GM03348 (cell line): Measurements from ENCODE around the gene NUDT8.
"Not testable (repeated sequence)": the region's sequence is repeated elsewhere in the genome, so short reads cannot be mapped to it uniquely, and the experiment has no call there.

Experiments
- DNase-seq: peaks from one replicate; pipeline ENCODE4 v3.0.0; 2012; ENCODE audit warnings: low spot score

NUDT8 gene

GRCh38 chr11:67627812-67628624 is 1.7 kb downstream of the NUDT8 start:
- DNase-seq = no peak

GRCh38 chr11:67627441-67627811 is 2.3 kb downstream of the NUDT8 start:
- DNase-seq = no peak

GRCh38 chr11:67626970-67627369 is 2.8 kb downstream of the NUDT8 start:
- DNase-seq = no peak

GRCh38 chr11:67626131-67626833 is 3.5 kb downstream of the NUDT8 start:
- not testable (repeated sequence) for DNase-seq

- not testable (repeated sequence) for DNase-seq
Observed at GRCh38 chr11:67623795-67624194, 5.9 kb downstream of the NUDT8 start.

- not testable (repeated sequence) for DNase-seq
Observed at GRCh38 chr11:67622905-67623304, 6.8 kb downstream of the NUDT8 start.

- DNase-seq = not testable (repeated sequence)
Observed at GRCh38 chr11:67621928-67622327, 7.8 kb downstream of the NUDT8 start.

GRCh38 chr11:67620621-67621020 is 9.1 kb downstream of the NUDT8 start:
- DNase-seq = not testable (repeated sequence)

- DNase-seq = not testable (repeated sequence)
Observed at GRCh38 chr11:67619683-67620618, 9.8 kb downstream of the NUDT8 start.

GRCh38 chr11:67618901-67619659 is 10.7 kb downstream of the NUDT8 start:
- DNase-seq = not testable (repeated sequence)

- no peak for DNase-seq
Observed at GRCh38 chr11:67617243-67617953, 12.3 kb downstream of the NUDT8 start.

GRCh38 chr11:67616431-67617242 is 13.1 kb downstream of the NUDT8 start:
- peak; percentile 2 for DNase-seq

- DNase-seq = no peak
Observed at GRCh38 chr11:67615728-67616430, 13.9 kb downstream of the NUDT8 start.

GRCh38 chr11:67614730-67615714 is 14.7 kb downstream of the NUDT8 start:
- DNase-seq = peak; percentile 43

- peak; percentile 79 for DNase-seq
Observed at GRCh38 chr11:67613960-67614715, 15.6 kb downstream of the NUDT8 start.

- DNase-seq = no peak
Observed at GRCh38 chr11:67613313-67613959, 16.3 kb downstream of the NUDT8 start.

GRCh38 chr11:67612751-67613150 is 17.0 kb downstream of the NUDT8 start:
- DNase-seq = no peak
